Rectal smooth muscle tissue (tissue), 1 donor: ENCODE data around the gene ANKRD9.
"Not testable (repeated sequence)": the region's sequence is repeated elsewhere in the genome, so short reads cannot be mapped to it uniquely, and the experiment has no call there.

Source experiments
- H3K27ac ChIP-seq: one replicate; pipeline ENCODE4 v1.7.0; 2013; ENCODE audit warnings: low read depth, low read length, inconsistent platforms
- H3K27me3 ChIP-seq: one replicate; pipeline ENCODE4 v1.7.0; 2013; ENCODE audit warnings: low read length; ENCODE audit not compliant: control insufficient read depth, insufficient read depth
- H3K36me3 ChIP-seq: one replicate; pipeline ENCODE4 v1.7.0; 2013; ENCODE audit warnings: low read length; ENCODE audit not compliant: control insufficient read depth, insufficient read depth
- H3K4me1 ChIP-seq: one replicate; pipeline ENCODE4 v1.7.0; 2013; ENCODE audit warnings: low read length; ENCODE audit not compliant: control insufficient read depth, insufficient read depth
- H3K4me3 ChIP-seq: one replicate; pipeline ENCODE4 v1.7.0; 2013; ENCODE audit warnings: low read length
- H3K9ac ChIP-seq: one replicate; pipeline ENCODE4 v1.7.0; 2013; ENCODE audit warnings: low read length

Gene ANKRD9, protein sequence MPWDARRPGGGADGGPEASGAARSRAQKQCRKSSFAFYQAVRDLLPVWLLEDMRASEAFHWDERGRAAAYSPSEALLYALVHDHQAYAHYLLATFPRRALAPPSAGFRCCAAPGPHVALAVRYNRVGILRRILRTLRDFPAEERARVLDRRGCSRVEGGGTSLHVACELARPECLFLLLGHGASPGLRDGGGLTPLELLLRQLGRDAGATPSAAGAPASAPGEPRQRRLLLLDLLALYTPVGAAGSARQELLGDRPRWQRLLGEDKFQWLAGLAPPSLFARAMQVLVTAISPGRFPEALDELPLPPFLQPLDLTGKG

DNA sequence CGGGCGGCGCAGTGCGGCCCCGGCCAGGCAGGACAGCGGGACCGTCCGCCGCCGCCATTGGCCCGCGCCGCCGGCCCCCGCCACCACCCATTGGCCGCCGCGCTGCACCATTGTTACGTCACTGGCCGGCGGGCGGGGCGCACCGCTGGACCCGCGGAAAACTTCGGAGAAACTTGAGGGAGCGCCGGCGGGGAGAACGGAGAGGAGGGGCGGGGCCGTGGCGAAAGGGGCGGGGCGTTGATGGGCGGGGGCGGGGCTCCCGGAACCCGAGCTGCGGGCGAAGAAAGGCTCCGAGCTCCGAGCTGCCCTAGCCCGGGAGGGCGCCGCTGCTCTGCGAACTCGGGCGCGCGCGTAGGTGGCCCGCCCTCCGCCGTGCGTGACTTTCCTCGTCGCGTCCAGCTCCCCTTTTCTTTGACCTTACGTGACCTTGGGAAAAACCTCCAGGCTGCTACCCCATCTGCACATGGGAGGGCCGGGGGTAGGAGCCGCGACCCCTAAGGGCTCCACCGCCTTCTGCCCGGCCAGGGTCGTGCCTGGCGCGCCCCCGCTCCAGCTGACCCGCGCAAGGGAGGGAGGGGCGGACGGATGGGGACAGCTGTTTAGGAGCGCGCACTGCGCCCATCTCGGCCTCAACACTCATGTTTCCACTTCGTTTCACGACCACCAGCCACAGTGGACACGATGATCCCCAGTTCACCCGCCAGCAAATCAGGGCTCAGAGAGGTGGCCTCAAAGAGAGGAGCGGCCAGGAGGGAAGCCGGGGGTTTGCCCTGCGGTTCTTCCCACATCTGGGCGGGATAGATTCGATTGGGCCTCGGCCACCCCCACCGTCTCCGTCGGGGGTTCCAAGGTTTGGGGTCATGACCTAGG lies at the start of gene ANKRD9:
TSS of gene ANKRD9 (minus strand) at position 31 of the 870 bp plus-strand sequence. CDS start 1,887 bp downstream, outside the sequence.
- peak within 1 kb of the TSS; percentile 82 for H3K9ac ChIP-seq
- H3K4me3 ChIP-seq, result peak within 1 kb of the TSS; percentile 83
- no peaks in the 10 kb centered on the region for H3K27me3 ChIP-seq
- peaks cover 6% of the 10 kb centered on the region for H3K4me1 ChIP-seq
- peak within 1 kb of the TSS; percentile 80 for H3K27ac ChIP-seq
- H3K36me3 ChIP-seq, result peaks cover 5% of the 10 kb centered on the region

DNA sequence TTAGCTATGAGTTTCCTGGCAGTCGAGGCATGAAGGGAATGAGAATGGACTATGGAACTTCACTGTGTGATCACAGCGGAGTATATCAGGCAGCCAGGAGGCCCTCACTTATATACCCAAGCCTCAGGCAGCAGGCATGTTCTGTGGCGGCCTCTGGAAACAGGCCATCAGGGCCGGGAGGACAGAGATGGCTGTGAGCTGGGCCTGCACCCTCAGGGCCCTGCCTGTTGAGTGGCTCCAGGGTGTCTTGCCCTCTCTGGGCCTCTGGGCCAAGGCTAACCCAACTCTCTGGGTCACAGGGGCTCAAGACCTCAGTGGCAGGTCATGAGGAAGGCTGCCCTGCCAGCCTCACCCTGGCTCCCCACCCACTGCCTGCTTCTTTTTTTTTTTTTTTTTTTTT lies 49.0 kb upstream of the ANKRD9 start:
- no peak overlapping the region for H3K9ac ChIP-seq
- no peaks in the 10 kb centered on the region for H3K4me1 ChIP-seq
- H3K27ac ChIP-seq, result no peak overlapping the region
- no peaks in the 10 kb centered on the region for H3K27me3 ChIP-seq
- H3K4me3 ChIP-seq, result no peak overlapping the region
- H3K36me3 ChIP-seq, result no peaks in the 10 kb centered on the region

DNA sequence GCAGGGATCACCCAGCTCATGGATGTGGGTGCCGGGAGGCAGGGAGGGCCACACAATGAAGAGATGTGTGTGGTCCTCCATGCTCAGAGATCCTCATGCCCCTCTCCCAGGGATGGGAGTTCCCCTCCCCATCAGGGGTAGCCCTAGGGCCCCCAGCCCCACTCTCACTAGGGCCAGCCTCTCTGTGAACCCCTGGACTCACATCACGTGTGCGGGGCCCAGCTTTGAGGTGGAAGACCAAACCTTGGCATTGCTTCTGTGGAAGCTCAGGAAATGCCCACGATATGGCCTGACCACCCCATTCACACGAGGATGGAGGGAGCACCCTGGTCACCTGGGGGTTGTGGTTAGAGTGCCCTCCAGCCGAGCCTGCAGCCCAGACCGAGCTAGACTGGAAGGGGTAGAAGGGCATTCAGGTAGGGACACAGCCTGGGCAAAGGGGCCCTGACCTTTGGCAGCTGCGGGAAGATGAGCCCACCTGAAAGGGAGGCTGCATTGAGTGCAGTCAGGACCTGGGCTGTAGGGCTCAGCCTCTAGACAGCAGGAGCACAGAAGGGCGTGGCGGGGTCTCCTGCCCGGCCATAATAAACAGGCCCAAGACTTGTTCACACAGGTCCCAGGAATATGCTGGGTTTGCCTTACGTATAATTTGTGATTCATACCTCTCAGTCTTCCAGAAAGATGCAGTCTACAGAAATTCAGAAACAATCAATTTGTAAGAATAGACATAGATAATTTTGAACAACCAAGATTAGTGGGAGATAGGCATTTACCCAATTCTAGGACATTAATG lies 48.1 kb upstream of the ANKRD9 start:
- no peaks in the 10 kb centered on the region for H3K4me1 ChIP-seq
- no peak overlapping the region for H3K4me3 ChIP-seq
- no peaks in the 10 kb centered on the region for H3K27me3 ChIP-seq
- no peaks in the 10 kb centered on the region for H3K36me3 ChIP-seq
- no peak overlapping the region for H3K9ac ChIP-seq
- H3K27ac ChIP-seq, result no peak overlapping the region

DNA sequence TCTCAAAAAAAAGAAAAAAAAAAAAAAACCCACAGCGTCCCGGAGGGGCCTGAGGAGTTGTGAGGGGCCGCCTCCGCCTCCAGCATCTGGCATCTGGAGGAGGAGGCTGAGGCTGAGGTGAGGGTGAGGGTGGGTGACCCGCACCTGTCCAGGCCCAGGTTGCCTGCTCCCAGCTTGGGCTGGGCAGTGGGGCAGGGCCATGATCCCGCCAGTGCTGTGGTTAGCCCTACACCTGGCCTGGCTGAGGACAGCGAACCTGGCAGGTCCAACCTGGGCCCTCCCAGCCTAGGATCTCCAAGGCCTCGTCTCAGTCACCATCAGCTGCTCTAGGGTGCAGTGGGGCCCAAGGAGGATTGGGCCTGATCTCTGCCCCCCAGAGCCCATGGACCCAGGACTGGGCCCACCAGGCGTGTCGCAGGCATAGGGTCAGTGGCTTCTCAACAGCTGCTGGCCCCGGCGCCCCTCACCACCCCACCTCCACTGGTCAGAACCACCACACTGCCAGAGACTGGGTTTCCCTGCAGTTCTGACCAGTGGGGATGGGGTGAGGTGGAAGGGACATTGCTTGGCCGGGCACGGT lies 46.6 kb upstream of the ANKRD9 start:
- no peaks in the 10 kb centered on the region for H3K4me1 ChIP-seq
- no peak overlapping the region for H3K4me3 ChIP-seq
- H3K27ac ChIP-seq, result no peak overlapping the region
- H3K9ac ChIP-seq, result no peak overlapping the region
- no peaks in the 10 kb centered on the region for H3K27me3 ChIP-seq
- no peaks in the 10 kb centered on the region for H3K36me3 ChIP-seq

DNA sequence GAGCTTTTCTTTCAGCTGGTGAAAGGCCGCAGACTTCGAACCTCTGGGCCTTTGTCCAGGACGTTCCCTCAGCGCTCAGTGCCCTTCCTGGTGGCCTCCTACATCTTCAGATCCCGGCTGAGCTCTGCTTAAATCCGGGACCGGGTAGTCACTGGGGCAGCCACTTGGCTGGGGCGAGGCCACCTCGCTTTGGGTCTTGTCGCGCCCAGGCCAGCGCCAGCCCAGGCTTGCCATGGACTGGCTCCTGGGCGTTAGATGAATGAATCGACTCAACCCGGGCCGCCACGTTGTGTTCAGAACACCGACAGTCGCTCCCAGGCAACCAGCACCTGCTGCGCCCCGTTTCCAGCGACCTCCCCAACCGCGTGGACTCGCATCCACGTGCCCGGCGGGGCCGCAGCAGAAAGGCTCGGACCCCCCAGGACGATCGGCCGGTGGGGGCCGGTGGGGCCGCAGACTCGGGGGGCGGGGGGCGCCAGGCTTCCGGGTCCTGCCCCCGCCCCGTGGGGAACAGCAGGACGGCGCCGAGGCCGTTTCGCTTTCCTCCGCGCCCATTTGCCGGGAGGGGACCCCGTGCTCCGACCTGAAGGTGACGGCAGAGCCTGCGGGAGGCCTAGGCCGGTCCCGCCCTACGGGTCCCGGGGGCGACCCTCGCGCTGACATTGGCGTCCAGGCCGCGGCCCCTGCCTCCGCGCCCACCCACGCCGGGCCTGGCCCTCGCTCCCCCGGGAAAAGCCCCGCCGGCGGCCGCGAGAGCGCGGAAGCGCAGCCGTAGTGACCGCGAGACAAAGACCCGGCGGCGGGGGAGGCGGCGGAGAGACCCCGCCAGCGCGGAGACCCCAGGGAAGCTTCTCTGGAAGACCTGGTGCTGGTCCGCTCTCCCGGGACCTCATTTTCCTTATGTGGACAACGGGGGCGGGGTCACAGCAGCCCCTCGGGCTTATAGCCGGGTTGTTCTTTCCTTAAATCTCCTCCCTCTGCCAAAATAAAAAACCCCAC lies 45.5 kb upstream of the ANKRD9 start:
- Histone ChIP-seq H3K27ac (no peak overlapping the region), H3K27me3 (no peaks in the 10 kb centered on the region), H3K4me3 (peak overlapping the region; percentile 80)

DNA sequence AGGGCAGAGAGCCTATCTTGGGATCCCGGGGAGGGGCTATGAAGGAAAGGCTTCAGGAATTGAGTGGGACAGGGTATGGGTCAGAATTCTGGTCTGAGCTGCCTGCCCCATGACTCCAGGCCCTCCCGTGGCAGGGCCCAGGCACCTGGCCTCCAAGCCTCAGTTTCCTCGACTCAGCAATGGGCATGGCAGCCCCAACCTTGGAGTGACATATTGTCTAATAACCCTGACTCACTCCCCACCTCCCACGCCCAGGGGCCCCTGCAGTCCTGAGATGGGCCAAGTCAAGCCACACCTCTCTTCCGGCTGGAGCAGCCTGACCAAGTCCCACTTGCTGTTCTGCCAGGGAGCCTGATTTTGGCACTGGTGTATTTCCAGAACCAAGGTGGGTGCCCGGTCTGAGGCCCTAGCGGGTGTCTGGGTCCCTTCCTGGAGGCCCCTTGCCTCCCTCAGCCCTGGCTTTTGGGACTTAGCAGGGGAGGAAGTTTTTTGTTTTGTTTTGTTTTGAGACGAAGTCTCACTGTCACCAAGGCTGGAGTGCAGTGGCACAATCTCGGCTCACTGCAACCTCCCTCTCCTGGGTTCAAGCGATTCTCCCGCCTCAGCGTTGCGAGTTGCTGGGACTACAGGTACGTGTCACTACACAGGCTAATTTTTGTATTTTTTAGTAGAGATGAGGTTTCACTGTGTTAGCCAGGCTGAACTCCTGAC lies 42.6 kb upstream of the ANKRD9 start:
- Histone ChIP-seq H3K4me3 (no peak overlapping the region), H3K27me3 (peaks cover 2% of the 10 kb centered on the region), H3K36me3 (no peaks in the 10 kb centered on the region), H3K27ac (no peak overlapping the region), H3K4me1 (no peaks in the 10 kb centered on the region), H3K9ac (no peak overlapping the region)

More for the DNA sequence above, 45.5 kb upstream of the ANKRD9 start:
- Histone ChIP-seq H3K9ac (peak overlapping the region; percentile 68), H3K36me3 (no peaks in the 10 kb centered on the region), H3K4me1 (no peaks in the 10 kb centered on the region)

DNA sequence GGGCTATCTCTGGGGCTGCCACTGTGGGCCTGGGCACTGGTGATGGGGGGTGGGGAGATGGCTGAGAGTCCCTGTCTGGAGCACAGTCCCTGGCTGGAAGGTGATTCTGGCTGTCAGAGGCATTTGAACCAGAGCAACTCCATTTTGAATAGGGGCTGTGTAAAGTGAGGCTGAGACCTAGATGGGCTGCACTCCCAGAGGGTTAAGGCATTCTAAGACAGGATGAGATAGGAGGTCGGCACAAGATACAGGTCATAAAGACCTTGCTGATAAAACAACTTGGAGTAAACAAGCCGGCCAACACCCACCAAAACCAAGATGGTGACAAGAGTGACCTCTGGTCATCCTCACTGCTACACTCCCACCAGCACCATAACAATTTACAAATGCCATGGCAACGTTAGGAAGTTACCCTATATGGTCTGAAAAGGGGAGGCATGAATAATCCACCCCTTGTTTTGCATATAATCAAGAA lies 41.4 kb upstream of the ANKRD9 start:
- H3K36me3 ChIP-seq, H3K27ac ChIP-seq, H3K4me3 ChIP-seq, H3K4me1 ChIP-seq, H3K9ac ChIP-seq, H3K27me3 ChIP-seq: not testable (repeated sequence)

DNA sequence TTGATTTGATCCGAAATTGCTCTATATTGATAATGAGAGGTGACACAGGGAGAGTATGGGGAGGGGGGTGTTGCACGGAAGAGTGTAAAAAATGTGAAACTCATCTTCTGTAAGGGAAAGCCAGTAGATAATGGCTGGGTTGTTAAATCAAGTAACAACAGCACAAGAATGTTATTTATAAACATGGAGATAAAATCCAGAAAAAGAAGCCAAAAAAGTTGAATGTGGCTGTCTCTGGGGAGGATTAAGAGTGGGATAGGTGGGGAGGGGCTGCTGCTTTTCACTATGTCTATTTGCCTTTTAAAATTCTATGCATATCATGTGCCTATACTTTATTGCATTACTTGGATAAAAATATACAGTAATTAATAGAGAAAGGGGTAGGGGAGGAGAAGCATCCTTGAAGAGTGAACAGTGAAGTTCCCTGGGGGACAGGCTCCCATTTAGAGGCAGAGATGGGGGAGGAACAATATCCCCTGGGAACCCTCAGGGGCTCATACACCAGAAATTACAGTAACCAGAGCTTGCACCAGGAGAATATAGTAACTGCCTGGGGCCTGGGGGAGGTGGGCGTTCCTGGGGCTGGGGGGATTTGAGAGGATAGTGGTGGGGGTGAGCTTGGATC lies 39.2 kb upstream of the ANKRD9 start:
- Histone ChIP-seq H3K27ac (no peak overlapping the region), H3K9ac (no peak overlapping the region), H3K27me3 (peaks cover 17% of the 10 kb centered on the region), H3K4me3 (no peak overlapping the region), H3K36me3 (no peaks in the 10 kb centered on the region), H3K4me1 (no peaks in the 10 kb centered on the region)

DNA sequence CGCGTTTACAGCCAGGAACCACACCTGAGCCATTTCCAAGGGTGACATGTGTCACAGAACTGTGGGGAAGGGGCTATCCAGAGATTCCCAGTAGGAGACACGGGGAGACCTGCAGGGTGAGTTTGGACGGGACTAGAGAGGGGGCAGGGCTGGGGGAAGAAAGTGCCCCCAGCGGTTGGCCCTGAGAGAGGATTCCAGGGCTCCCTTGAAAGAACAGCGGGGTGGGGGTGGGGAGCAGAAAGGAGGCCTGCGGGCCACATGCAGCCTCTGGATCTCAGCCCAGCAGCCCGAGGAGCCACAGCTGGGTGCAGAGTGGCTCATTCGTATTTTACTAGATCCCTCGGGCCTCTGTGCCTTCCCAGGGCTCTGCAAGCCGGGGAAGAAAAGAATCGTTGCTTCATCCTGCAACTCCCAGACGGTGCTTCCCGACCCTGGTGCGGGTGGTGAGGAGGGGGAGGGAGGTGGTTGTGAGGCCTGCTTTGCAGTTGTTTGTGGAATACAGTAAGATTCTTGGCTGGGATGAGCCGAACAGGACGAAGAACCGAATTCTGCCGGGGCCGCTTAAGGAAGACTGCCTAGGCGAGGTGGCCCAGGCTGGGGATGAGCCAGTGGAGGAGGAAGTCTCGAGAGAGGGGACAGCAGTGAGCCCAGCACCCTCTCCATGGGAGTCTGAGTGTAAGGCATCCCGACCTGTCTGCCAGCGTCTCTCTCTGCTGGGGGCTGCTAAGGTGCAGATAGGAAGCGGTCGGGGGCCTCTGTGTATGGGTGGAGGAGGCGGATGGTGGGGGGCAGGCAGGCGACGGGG lies 36.1 kb upstream of the ANKRD9 start:
- Histone ChIP-seq H3K4me3 (peak overlapping the region; percentile 2), H3K4me1 (no peaks in the 10 kb centered on the region)

More for the DNA sequence above, 36.1 kb upstream of the ANKRD9 start:
- peaks cover 20% of the 10 kb centered on the region for H3K27me3 ChIP-seq
- no peaks in the 10 kb centered on the region for H3K36me3 ChIP-seq
- no peak overlapping the region for H3K27ac ChIP-seq
- H3K9ac ChIP-seq, result no peak overlapping the region
